GOT3 (cell line): Measurements from ENCODE around the gene MAST1.
"Not testable (repeated sequence)": the region's sequence is repeated elsewhere in the genome, so short reads cannot be mapped to it uniquely, and the experiment has no call there.

Source experiments
- DNase-seq: peaks from one replicate; lab custom pipeline; 2025; ENCODE audit warnings: mixed read lengths; lab: John Stamatoyannopoulos, UW

The MAST1 gene

DNA sequence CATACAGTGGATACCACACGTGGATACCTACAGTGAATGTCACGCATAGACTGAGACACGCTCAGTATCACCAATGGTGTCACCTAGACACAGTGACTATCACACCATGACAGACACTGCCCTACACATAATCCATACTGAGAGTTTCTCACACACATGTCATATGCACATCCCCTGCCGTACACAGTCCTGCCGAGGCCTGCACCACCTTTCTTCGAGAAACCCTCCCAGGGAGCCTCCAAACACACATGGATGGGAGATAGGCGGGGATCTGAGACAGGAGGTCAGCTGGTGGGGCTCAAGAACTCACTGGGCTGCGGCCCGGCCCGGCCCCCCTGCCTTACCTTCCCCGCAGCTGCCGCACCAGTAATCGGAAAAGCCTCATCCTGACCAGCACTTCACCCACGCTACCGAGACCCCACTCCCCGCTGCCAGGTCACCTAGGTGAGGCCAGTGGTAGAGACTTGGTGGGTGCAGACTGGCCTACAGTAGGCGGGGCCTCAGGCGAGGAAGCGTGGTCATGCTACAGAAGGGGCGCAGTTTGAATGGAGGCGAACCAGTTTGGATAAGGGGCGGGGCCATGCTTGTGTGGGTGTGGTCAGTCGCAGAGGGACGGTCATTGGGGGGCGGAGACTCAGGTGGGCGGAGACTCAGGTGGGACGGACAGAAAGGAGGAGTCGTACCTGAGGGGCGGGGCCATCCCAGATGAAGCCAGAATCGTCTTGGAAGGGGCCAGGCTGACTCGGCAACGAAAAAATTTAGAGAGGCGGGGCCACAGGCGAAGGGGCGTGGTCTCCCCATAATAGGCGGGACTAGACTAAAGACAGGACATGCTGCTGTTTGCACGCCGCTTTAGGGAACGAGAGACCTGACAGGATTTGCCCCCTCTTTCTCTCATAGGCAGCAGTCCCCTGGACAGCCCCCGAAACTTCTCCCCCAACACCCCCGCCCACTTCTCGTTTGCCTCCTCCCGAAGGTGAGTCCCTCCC lies 2.1 kb downstream of the MAST1 start:
- DNase-seq: peak; percentile 27

DNA sequence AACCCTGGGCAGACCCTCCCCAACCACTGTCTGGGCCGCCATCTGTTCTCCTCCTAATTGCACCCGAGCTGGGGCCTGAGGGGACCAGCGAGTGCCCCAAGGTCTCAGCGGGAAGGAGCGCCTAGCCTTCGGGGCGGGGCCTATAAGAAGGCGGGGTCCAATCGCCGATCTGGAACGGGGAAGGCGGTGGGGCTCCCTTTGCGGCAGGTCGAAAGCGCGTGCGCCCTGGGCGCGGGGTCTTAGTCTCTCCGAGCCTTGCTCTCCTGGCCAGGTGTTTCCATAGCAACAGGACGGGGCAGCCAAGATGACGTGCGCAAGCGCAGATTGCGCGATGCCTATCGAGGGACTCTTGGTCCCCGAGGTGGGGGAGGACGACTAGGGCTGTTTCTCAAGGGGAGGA lies 2.8 kb downstream of the MAST1 start:
- DNase-seq: no peak

DNA sequence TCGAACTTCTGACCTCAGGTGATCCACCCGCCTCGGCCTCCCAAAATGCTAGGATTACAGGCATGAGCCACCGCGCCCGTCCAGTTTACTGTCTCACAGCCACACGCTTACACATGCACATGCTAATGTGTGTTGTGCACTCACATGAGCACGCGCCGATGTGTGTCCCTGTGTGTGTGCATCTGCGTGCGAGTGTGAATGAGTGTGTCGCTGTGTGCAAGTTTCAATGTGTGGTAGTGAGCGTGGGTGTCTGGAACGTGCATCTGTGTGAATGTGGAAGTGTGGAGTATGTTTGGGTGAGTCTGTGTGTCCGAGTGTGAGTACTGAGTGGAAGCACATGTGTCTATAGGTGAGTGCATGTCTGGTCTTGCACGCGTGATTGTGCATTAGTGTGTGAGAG lies 4.2 kb downstream of the MAST1 start:
- DNase-seq: no peak

DNA sequence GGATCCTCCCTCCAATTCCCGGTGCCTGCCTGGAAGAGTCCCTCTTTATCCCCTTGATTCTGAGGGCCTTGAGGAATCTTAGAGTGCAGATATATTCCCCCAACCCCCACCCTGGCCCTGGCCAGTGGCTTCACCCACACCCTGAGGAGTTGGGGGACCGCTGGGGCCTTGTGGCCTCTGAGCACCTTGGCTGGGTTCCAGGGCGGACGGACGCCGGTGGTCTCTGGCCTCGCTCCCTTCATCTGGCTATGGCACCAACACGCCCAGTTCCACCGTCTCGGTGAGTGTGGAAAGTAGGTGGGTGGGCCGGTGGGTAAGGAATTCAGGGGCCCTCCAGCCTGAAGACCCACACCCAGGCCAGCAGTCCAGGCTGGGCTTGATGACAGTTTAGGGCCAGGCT lies 5.0 kb downstream of the MAST1 start:
- DNase-seq: no peak

DNA sequence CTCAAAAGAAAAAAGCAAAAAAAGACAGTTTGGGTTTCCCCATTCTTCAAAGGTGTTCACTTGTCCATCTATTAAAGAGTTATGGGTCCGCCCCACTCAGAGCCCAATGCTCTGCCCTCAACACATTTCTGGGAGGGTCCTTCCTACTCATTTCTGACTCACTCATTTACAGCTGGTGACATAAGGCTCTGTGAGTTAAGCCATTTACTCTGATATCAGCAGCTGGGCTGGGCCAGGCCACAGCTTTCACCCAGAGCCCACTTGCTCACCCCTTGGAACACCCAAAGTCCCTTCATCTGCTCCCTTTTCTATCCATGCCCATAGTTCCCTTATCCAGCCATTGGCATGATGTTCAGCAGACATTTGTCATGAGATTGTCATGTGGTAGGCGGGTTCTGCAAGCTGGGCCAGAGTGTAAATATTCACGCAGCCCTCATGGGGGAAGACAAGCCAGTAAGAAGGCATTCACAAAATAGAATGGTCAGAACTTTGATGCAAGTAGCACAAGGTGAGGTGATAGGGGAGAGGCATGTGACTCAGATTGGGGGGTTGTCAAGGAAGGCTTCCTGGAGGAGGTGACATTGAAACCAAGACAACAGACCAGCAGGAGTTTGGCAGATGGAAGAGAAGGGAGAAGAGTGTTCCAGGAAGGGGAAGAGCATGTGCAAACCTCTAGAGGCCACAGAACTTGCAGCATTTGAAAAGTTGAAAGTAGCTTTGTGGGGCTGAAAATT lies 5.9 kb downstream of the MAST1 start:
- no peak for DNase-seq

DNA sequence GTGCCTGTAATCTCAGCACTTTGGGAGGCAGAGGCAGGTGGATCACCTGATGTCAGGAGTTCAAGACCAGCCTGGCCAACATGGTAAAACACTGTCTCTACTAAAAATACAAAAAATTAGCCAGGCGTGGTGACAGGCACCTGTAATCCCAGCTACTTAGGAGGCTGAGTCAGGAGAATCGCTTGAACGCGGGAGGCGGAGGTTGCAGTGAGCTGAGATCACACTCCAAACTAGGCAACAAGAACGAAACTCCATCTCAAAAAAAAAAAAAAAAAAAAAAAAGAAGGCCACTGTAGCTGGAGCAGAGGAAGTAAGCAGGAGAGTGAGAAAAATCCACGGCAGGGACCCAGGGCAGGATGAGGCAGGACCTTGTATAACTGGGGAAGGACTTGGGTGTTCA lies 8.3 kb downstream of the MAST1 start:
- not testable (repeated sequence) for DNase-seq

DNA sequence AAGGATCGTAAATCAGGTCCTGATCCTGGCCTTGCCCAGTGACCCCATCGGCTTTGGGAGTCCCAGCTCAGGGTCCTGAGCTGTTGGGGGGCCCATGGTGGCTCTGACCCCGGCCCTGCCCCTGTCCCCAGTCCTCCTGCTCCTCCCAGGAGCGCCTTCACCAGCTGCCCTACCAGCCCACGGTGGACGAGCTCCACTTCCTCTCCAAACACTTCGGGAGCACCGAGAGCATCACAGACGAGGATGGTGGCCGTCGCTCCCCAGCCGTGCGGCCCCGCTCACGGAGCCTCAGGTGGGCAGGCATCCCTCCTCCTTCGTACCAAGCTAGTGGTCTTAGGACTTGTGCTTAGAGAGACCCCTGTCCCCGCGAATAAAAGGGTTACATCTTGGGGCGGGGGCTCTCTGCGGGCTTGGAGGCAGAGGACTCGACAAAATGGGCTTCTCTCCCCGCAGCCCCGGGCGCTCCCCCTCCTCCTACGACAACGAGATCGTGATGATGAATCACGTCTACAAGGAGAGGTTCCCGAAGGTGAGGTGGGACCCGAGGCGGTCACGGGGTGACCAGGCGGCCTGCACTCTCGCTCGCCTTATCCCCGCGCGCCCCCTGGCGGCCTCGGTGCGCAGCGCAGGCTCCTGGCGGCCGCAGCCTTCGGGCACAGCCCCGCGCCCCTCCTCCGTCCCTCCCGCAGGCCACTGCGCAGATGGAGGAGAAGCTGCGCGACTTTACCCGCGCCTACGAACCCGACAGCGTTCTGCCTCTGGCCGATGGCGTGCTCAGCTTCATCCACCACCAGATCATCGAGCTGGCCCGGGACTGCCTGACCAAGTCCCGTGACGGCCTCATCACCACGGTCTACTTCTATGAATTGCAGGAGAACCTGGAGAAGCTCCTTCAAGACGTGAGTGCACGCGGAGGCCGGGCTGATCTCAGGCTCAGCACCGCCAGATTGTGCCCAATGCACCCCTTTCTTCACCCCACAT lies 9.1 kb downstream of the MAST1 start:
- peak; percentile 53 for DNase-seq

DNA sequence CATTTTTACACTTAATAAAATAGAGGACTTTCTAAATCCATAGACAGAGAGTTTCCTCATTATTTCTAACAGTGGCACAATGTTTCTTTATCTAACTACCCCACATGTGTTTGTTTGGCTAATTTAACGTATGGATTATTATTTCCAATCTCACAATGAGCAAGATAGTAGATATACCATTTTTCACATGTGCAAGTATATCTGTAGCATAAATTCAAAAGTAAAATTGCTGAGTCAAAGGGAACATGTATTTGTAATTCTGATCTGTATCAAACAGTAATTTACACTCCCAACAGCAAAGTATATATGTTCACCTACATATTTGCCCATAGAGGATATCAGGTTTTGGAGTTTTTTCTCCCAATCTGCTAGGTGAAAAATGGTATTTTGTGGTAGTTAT lies 18.3 kb downstream of the MAST1 start:
- no peak for DNase-seq

DNA sequence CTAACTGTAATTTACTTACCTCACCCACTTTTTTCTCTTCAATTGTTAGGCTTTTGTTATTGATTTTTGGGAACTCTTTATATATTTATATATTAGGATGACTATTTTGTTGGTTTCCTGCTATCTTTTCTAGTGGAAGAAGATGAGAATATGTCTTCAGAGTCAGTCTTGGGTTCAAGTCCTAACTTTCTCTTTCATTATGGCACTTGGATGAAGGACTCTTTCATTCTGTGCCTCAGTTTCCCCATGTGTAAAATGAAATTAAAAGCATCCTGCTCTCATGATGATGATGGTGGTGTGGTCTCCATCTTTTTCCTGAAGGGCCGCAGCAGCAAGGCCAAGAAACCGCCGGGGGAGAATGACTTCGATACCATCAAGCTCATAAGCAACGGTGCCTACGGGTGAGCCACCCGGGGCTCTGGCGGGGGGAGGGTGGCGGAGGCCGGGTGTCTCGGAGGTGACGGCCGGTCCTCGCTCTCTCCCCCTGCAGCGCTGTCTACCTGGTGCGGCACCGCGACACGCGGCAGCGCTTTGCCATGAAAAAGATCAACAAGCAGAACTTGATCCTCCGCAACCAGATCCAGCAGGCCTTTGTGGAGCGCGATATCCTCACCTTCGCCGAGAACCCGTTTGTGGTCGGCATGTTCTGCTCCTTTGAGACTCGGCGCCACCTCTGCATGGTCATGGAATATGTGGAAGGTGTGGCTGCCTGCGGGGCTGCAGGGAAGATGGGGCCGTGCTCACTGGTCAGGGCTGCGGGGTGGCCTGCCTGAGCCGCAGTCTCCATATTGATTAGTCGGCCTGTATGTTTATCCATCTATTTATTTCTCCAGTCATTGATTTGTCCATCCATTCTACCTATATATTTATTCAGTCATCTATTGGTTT lies 20.0 kb downstream of the MAST1 start:
- DNase-seq: no peak

DNA sequence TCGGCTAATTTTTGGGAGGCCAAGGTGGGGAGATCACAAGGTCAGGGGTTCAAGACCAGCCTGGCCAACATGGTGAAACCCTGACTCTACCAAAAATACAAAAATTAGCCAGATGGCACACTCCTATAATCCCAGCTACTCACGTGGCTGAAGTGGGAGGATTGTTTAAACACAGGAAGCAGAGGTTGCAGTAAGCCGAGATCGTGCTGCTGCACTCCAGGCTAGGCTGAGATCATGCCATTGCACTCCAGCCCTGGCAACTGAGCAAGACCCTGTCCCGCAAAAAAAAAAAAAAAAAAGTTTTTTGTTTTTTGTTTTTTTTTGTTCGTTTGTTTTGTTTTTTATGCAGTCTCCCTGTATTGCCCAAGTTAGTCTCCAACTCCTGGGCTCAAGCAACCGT lies 21.2 kb downstream of the MAST1 start:
- no peak for DNase-seq

DNA sequence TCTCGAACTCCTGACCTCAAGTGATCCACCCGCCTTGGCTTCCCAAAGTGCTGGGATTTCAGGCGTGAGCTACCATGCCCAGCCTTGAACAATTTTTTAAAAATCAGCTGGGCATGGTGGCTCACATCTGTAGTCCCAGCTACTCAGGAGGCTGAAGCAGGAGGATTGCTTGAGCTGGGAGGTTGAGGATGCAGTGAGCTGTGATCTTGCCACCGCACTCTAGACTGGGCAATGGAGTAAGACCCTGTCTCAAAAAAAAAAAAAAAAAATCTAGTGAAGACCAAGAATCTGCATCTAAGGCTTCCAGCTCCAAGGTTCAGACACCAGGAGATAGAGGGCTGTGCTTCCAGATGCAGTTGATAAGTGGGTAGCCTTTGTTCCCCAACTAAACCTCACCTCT lies 25.8 kb downstream of the MAST1 start:
- no peak for DNase-seq

DNA sequence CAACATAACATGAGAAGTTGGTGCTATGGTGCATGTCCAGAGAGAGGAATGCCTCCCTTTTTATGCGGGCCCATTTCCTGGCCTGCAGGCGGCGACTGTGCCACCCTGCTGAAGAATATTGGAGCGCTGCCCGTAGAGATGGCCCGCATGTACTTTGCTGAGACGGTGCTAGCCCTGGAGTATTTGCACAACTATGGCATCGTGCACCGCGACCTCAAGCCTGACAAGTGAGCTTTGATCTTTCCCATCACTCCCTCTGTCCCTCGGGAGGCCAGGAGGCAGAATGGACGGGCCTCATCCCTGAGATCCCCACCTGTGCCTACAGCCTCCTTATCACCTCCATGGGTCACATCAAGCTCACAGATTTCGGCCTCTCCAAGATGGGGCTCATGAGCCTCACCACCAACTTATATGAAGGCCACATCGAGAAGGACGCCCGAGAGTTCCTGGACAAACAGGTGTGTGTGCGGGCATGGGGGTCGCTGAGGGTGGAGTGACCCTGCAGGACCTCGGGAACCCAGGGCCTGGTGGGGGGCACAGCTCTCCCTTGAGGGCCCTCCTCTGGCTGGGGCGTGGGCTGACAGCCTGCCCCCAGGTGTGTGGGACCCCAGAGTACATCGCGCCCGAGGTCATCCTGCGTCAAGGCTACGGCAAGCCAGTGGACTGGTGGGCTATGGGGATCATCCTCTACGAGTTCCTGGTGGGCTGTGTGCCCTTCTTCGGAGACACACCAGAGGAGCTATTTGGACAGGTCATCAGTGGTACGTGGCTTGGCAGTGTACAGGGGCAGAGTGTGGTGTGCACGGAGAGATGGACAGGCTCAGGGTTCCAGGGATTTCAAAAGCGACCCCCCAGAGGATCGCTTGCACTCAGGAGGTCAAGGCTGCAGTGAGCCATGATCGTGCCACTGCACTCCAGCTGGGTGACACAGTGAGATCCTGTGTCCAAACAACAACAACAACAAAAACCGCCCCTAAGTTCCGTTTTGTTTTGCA lies 26.7 kb downstream of the MAST1 start:
- DNase-seq: no peak

DNA sequence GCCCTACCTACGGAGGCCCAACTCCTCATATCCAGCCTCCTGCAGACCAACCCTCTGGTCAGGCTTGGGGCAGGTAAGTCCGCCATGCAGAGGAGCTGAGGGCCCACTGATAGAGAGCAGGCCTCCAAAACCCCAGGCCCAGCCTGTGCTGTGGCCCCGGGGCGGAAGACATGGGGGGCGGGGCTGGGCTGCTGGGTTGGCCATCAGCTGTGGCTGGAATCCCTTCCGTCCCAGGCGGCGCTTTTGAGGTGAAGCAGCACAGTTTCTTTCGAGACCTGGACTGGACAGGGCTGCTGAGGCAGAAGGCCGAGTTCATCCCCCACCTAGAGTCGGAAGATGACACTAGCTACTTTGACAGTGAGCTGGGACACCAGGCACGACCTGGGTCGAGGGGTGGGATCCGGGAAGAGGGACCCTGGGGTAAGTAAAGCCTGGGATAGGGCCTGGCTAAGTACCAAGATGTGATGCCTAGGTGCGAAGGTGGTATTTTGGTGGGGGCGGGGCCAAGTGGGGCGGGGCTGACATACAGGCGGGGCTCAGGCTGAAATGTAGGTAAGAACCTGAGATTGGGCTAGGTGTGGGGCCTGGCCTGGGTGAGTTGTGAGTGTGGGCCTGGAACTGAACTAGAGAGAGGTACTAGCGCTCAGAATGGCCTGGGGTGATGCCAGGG lies 27.6 kb downstream of the MAST1 start:
- DNase-seq: no peak

DNA sequence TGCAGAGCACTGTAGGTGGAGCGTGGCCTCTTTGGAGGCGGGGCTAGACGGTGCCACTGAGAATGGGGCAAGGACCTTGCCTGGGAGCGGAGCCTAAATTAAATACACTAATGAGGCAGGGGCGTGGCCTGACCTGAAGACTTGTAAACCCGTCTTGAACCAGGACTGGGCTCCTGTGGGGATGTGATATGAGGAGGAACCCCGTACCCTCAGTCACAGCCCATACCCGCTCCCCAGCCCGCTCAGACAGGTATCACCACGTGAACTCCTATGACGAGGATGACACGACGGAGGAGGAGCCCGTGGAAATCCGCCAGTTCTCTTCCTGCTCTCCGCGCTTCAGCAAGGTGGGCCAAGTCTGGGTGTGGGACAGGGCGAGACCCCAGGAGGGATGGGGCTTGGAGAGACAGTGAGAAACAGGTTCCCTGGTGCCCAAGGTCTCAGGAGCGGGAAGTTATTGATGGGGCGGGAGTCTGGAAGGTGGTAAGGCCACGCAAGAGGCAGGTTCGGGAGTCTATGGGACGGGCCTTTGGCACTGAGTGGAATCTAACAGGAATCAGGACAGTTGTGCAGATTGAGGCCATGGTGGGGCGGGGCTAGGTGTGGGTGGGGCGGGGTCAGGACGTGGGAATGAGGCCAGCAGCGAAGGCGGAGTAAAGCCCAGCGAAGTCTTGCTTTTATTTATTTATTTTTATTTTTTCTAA lies 28.3 kb downstream of the MAST1 start:
- DNase-seq: no peak

DNA sequence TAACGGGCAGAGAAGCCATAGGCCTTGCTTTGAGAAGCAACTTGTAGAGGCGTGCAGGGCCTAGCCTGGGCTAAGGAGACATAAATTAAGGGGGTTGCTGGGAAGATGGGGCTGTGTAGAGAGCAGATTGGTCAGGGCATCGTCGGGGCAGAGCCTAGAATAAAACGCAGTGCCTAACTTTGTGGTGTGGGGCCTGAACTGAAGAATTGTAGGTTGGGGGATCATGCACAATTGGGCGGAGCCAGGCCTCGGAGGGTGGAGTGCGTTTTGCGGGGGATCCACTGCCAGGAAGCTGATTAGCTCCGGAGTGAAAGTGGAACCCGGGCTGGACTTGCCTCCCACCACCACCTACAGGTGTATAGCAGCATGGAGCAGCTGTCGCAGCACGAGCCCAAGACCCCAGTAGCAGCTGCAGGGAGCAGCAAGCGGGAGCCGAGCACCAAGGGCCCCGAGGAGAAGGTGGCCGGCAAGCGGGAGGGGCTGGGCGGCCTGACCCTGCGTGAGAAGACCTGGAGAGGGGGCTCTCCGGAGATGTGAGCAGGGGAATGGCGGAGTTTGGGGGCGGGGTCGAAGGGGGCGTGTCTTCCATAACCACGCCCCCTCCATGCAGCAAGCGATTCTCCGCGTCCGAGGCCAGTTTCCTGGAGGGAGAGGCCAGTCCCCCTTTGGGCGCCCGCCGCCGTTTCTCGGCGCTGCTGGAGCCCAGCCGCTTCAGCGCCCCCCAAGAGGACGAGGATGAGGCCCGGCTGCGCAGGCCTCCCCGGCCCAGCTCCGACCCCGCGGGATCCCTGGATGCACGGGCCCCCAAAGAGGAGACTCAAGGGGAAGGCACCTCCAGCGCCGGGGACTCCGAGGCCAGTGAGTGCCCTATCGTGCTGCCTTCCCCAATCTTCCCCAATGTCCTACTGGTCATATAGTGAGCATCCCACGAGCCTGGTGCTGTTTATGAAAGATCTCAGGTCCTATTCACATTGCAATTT lies 29.1 kb downstream of the MAST1 start:
- DNase-seq: no peak

DNA sequence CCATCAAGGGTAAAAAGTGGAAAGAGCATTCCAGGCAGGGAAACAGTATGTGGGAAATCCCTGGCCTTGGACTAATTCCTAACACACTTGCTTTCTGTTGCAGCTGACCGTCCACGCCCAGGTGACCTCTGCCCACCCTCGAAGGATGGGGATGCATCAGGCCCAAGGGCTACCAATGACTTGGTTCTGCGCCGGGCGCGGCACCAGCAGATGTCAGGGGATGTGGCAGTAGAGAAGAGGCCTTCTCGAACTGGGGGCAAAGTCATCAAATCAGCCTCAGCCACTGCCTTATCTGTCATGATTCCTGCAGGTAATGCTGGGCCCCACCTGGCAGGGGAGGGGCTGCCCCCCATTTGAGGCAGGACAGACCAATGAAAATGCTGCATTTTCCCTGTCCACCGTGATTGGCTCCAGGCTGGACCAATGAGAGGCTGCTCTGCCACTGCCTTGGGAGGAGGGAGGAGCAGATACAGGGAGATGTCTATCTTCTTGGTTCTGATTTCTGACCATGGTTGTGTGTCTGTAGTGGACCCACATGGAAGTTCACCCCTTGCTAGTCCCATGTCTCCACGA lies 30.3 kb downstream of the MAST1 start:
- DNase-seq: no peak

DNA sequence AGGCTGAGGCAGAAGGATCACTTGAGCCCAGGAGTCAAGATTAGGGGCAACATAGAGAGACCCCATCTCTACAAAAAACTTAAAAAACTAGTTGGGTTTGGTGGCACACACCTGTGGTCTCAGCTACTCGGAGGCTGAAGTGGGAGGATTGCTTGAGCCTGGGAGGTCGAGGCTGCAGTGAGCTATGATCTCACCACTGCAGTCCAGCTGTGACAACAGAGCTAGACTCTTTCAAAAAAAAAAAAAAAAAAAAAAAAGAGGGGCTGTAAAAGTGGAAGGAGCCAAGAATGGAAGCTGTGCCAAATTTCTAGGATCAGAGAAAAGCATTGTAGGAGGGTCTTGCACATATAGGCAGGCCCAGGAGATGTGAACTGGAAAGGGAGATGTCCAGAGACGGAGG lies 33.4 kb downstream of the MAST1 start:
- no peak for DNase-seq
